ENCODE measurements around the gene A3GALT2. TPM values are rescaled to one million over a fixed set of nuclear protein-coding genes. Genes with fewer than 3 reads are reported as not detected.

A3GALT2 gene
- total RNA-seq, 1 donor from 2014 or later, result 0.71 TPM

DNA sequence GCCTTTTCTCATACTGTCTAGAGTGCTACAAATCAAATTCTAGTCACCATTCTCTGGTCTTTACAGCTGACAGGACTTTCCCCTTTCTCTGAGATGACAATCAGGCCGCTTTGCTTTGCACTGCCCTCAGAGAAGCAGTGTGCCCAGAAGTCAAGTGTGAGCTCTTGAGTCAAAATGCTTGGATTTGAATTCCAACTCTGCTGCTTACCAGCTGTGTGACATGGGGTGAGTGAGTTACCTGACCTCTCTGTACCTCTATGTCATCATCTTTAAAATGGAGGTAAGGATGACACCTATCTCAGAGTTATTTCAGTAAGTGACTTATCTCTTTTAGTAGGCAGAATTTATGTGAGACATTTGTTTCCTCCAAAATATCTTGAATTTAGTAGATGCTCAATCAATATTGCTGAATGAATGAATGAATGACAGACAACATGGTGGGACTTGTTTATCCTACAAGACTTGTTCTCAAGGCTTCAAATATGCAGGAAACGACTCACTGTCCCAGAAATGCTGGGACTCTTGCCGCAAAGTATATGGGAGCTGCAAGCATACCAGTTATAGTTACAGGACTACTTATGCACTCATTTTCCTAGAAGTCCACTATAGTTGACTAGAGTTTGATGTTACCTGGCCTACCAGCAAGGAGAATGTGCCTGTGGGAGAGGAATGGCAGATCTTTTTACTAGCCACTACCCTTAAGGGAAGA is 38.1 kb upstream of the A3GALT2 start:
- peaks cover 71% of the 10 kb centered on the region for H3K4me1 Mint-ChIP-seq (ENCODE audit: low read depth, unreplicated experiment)
- H3K4me3 Mint-ChIP-seq (ENCODE audit: unreplicated experiment), result no peak overlapping the region
- peaks cover 15% of the 10 kb centered on the region for H3K27me3 Mint-ChIP-seq (ENCODE audit: unreplicated experiment)
- H3K9me3 Mint-ChIP-seq (ENCODE audit: unreplicated experiment), result peaks cover 22% of the 10 kb centered on the region
- no peak for TF ChIP-seq CTCF (IDR thresholded peaks at IDR 0.05; ENCODE audit: partially characterized antibody, unreplicated experiment)
- no peak overlapping the region for H3K27ac Mint-ChIP-seq (ENCODE audit: unreplicated experiment)
- no peak for DNase-seq
- peaks cover 19% of the 10 kb centered on the region for H3K36me3 Mint-ChIP-seq (ENCODE audit: unreplicated experiment)

- H3K27ac Mint-ChIP-seq (ENCODE audit: unreplicated experiment), result peak overlapping the region; percentile 80
- TF ChIP-seq CTCF (IDR thresholded peaks at IDR 0.05; ENCODE audit: partially characterized antibody, unreplicated experiment), result no peak
- peaks cover 73% of the 10 kb centered on the region for H3K4me1 Mint-ChIP-seq (ENCODE audit: low read depth, unreplicated experiment)
- H3K9me3 Mint-ChIP-seq (ENCODE audit: unreplicated experiment), result peaks cover 18% of the 10 kb centered on the region
- H3K4me3 Mint-ChIP-seq (ENCODE audit: unreplicated experiment), result no peak overlapping the region
- peaks cover 8% of the 10 kb centered on the region for H3K27me3 Mint-ChIP-seq (ENCODE audit: unreplicated experiment)
- DNase-seq, result no peak
- H3K36me3 Mint-ChIP-seq (ENCODE audit: unreplicated experiment), result peaks cover 19% of the 10 kb centered on the region
These were observed 37.4 kb upstream of the A3GALT2 start for GRCh38 chr1:33358114-33358794.

DNA sequence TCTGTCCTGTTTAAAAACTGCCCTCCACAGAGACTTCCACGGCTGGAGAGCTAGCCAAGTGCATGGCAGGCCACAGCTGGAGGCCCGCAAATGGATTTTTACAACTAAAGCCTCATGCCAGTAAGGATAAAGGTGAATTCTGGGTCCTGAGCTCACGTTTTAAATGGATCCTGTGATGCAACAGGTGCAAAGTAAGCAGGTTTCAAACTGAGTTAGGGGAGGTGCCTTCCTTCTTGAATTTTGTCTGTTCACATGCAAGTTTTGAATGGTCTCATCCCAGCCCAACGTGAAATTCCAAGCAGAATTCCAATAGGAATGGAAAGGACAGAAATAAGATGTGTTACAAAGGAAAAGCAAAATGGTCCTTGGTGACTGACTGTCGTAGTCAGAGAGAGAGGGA is 36.2 kb upstream of the A3GALT2 start:
- no peak for DNase-seq
- peak overlapping the region; percentile 12 for H3K4me3 Mint-ChIP-seq (ENCODE audit: unreplicated experiment)
- H3K27me3 Mint-ChIP-seq (ENCODE audit: unreplicated experiment), result peaks cover 3% of the 10 kb centered on the region
- peaks cover 19% of the 10 kb centered on the region for H3K36me3 Mint-ChIP-seq (ENCODE audit: unreplicated experiment)
- peaks cover 63% of the 10 kb centered on the region for H3K4me1 Mint-ChIP-seq (ENCODE audit: low read depth, unreplicated experiment)
- TF ChIP-seq CTCF (IDR thresholded peaks at IDR 0.05; ENCODE audit: partially characterized antibody, unreplicated experiment), result no peak
- peaks cover 9% of the 10 kb centered on the region for H3K9me3 Mint-ChIP-seq (ENCODE audit: unreplicated experiment)
- peak overlapping the region; percentile 80 for H3K27ac Mint-ChIP-seq (ENCODE audit: unreplicated experiment)

GRCh38 chr1:33354707-33355316 is 33.9 kb upstream of the A3GALT2 start:
- DNase-seq, result no peak
- TF ChIP-seq CTCF (IDR thresholded peaks at IDR 0.05; ENCODE audit: partially characterized antibody, unreplicated experiment), result no peak
- Mint-ChIP-seq H3K27ac (ENCODE audit: unreplicated experiment) (peak overlapping the region; percentile 6), H3K36me3 (ENCODE audit: unreplicated experiment) (peaks cover 22% of the 10 kb centered on the region), H3K27me3 (ENCODE audit: unreplicated experiment) (peaks cover 11% of the 10 kb centered on the region), H3K4me3 (ENCODE audit: unreplicated experiment) (no peak overlapping the region), H3K4me1 (ENCODE audit: low read depth, unreplicated experiment) (peaks cover 56% of the 10 kb centered on the region), H3K9me3 (ENCODE audit: unreplicated experiment) (peaks cover 19% of the 10 kb centered on the region)

- peak overlapping the region; percentile 41 for H3K4me3 Mint-ChIP-seq (ENCODE audit: unreplicated experiment)
- no peak for TF ChIP-seq CTCF (IDR thresholded peaks at IDR 0.05; ENCODE audit: partially characterized antibody, unreplicated experiment)
- H3K36me3 Mint-ChIP-seq (ENCODE audit: unreplicated experiment), result peaks cover 19% of the 10 kb centered on the region
- H3K27ac Mint-ChIP-seq (ENCODE audit: unreplicated experiment), result no peak overlapping the region
- no peak for DNase-seq
- H3K9me3 Mint-ChIP-seq (ENCODE audit: unreplicated experiment), result peaks cover 21% of the 10 kb centered on the region
- peaks cover 51% of the 10 kb centered on the region for H3K4me1 Mint-ChIP-seq (ENCODE audit: low read depth, unreplicated experiment)
- H3K27me3 Mint-ChIP-seq (ENCODE audit: unreplicated experiment), result peaks cover 16% of the 10 kb centered on the region
These were observed 32.6 kb upstream of the A3GALT2 start for GRCh38 chr1:33353531-33353930.

Data from glutamatergic neuron (in vitro differentiated cells).